OCI-LY1 (cell line): ENCODE data around the gene MUC6.

Experiments used
- H2AFZ ChIP-seq: fragments of 200-600 bp; sonication (generic), shearing (Covaris generic); 2 replicates; pipeline ENCODE4 v1.6.0; 2014; ENCODE audit warnings: antibody characterized with exemption, mild to moderate bottlenecking, low read length
- H3F3A ChIP-seq: fragments of 200-600 bp; sonication (generic), shearing (Covaris generic); 2 replicates; pipeline ENCODE4 v1.6.0; 2014; ENCODE audit warnings: mild to moderate bottlenecking, antibody characterized with exemption, low read length, moderate library complexity; ENCODE audit not compliant: insufficient read depth
- H3K27ac ChIP-seq: fragments of 200-600 bp; sonication (generic); 2 replicates; pipeline ENCODE4 v1.5.1; 2014; ENCODE audit warnings: low read length, mixed run types, mild to moderate bottlenecking, low read depth; ENCODE audit not compliant: poor library complexity, severe bottlenecking
- H3K27me3 ChIP-seq: fragments of 200-600 bp; sonication (generic); 2 replicates; pipeline ENCODE4 v1.6.0; 2014; ENCODE audit warnings: antibody characterized with exemption, mild to moderate bottlenecking, low read length, moderate library complexity; ENCODE audit not compliant: insufficient read depth
- H3K36me3 ChIP-seq: fragments of 200-600 bp; sonication (generic); 2 replicates; pipeline ENCODE4 v1.6.1; 2014; ENCODE audit warnings: mild to moderate bottlenecking, antibody characterized with exemption, low read length, moderate library complexity, mixed read lengths; ENCODE audit not compliant: insufficient read depth
- H3K4me1 ChIP-seq: fragments of 200-600 bp; sonication (generic); 2 replicates; pipeline ENCODE4 v1.5.1; 2014; ENCODE audit warnings: mild to moderate bottlenecking, low read length, moderate library complexity; ENCODE audit not compliant: insufficient read depth, severe bottlenecking
- H3K4me2 ChIP-seq: fragments of 200-600 bp; sonication (generic), shearing (Covaris generic); 2 replicates; pipeline ENCODE4 v1.6.1; 2014; ENCODE audit warnings: low read length
- H3K4me3 ChIP-seq: fragments of 200-600 bp; sonication (generic); 2 replicates; pipeline ENCODE4 v1.5.1; 2014; ENCODE audit warnings: low read length, low read depth, mild to moderate bottlenecking, mixed read lengths; ENCODE audit not compliant: poor library complexity, severe bottlenecking
- H3K79me2 ChIP-seq: fragments of 200-600 bp; shearing (Covaris generic); 2 replicates; pipeline ENCODE4 v1.6.1; 2016; ENCODE audit warnings: mixed run types, low read length, mixed read lengths; ENCODE audit not compliant: insufficient read depth
- H3K9ac ChIP-seq: fragments of 200-600 bp; sonication (generic), shearing (Covaris generic); 2 replicates; pipeline ENCODE4 v1.6.1; 2014; ENCODE audit warnings: mild to moderate bottlenecking, low read length, mixed read lengths
- H3K9me2 ChIP-seq: fragments of 200-600 bp; sonication (generic), shearing (Covaris generic); 2 replicates; pipeline ENCODE4 v1.6.1; 2014; ENCODE audit warnings: low read depth, mild to moderate bottlenecking, low read length, mixed read lengths
- H3K9me3 ChIP-seq: fragments of 200-600 bp; shearing (Covaris generic); 2 replicates; pipeline ENCODE4 v1.6.1; 2014; ENCODE audit warnings: low read length, mixed read lengths
- H4K20me1 ChIP-seq: fragments of 200-600 bp; sonication (generic), shearing (Covaris generic); 2 replicates; pipeline ENCODE4 v1.6.0; 2016; ENCODE audit warnings: mild to moderate bottlenecking, low read length; ENCODE audit not compliant: insufficient read depth
- EZH2 ChIP-seq: fragments of 200-600 bp; sonication (generic), shearing (Covaris generic); IDR thresholded peaks from 2 replicates; pipeline ENCODE4 v1.8.0; 2017; ENCODE audit warnings: borderline replicate concordance, mixed run types, mild to moderate bottlenecking, antibody characterized with exemption, low read length, moderate library complexity, mixed read lengths
- TF ChIP-seq, protein P1 (sequence below): fragments of 200-600 bp; sonication (generic), shearing (Covaris generic); IDR thresholded peaks from 2 replicates; pipeline ENCODE4 v1.5.1; 2017; ENCODE audit warnings: mild to moderate bottlenecking, antibody characterized with exemption, low read length, moderate library complexity, mixed read lengths

The MUC6 gene

DNA sequence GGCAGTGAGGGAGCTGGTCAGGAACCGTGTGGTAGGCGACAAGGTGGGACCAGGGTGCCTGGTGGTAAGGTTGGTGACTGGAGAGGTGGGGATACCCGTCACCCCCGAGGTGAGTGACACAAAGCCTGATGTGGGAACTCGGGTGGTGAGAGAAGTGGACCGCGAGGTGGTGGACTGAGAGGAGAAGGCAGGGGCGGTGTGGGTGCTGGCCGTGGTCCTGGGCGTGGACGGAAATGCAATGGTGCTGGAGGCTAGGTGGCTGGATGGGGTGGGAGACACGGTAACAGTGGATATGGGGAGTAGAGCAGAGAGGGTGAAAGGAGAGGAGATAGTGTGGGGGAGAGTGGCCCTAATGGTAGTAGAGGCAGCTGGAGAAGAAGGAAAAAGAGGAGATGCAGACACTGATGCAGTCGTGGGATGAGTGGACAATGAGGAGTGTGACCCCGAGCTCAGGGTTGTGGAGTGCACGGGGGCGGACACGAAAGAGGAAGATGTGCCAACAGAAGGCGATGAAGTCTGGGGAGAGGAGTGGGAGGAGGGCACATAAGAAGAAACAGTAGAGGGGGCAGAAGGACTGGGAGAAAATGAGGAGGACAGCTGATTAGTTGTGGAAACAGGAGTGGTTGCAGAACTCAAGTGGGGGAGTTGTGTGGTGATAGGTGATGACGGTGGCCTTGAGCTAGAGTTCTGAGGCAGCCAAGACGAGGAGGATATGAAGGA, 20.5 kb downstream of the MUC6 start:
- no peaks in the 10 kb centered on the region for H4K20me1 ChIP-seq
- H3F3A ChIP-seq, result no peaks in the 10 kb centered on the region
- H3K27me3 ChIP-seq, result no peaks in the 10 kb centered on the region
- H3K9me3 ChIP-seq, result no peaks in the 10 kb centered on the region
- H3K4me1 ChIP-seq, result no peaks in the 10 kb centered on the region
- H3K4me3 ChIP-seq, result no peak overlapping the region
- no peak overlapping the region for H2AFZ ChIP-seq
- H3K4me2 ChIP-seq, result no peak overlapping the region
- H3K9ac ChIP-seq, result no peak overlapping the region
- H3K79me2 ChIP-seq, result no peaks in the 10 kb centered on the region
- TF ChIP-seq EZH2, result no peak
- TF ChIP-seq, protein P1, sequence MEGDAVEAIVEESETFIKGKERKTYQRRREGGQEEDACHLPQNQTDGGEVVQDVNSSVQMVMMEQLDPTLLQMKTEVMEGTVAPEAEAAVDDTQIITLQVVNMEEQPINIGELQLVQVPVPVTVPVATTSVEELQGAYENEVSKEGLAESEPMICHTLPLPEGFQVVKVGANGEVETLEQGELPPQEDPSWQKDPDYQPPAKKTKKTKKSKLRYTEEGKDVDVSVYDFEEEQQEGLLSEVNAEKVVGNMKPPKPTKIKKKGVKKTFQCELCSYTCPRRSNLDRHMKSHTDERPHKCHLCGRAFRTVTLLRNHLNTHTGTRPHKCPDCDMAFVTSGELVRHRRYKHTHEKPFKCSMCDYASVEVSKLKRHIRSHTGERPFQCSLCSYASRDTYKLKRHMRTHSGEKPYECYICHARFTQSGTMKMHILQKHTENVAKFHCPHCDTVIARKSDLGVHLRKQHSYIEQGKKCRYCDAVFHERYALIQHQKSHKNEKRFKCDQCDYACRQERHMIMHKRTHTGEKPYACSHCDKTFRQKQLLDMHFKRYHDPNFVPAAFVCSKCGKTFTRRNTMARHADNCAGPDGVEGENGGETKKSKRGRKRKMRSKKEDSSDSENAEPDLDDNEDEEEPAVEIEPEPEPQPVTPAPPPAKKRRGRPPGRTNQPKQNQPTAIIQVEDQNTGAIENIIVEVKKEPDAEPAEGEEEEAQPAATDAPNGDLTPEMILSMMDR, result no peak
- peaks cover 13% of the 10 kb centered on the region for H3K36me3 ChIP-seq
- no peak overlapping the region for H3K27ac ChIP-seq
- no peaks in the 10 kb centered on the region for H3K9me2 ChIP-seq

DNA sequence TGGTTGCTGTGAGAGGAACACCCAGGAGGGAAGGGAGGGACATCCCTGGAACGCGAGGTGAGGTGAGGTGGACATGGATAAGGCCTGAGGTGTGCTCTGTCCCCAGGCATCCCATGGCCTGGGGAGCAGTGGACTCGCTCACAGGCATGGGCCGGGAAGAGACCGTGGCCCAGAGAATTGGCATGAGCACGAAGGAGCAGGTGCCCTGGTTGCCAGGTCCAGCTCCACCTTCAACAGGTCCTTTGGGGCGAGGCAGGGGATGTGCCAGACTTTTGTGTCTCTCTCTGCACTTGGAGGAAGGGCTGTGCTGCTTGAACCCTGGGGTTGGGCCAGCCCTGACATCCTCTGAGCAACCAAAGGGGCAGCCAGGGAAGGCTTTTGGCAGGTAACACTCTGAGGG, 21.5 kb downstream of the MUC6 start:
- Histone ChIP-seq H3K36me3 (peaks cover 21% of the 10 kb centered on the region), H3K4me1 (no peaks in the 10 kb centered on the region), H3K9me2 (no peaks in the 10 kb centered on the region), H4K20me1 (no peaks in the 10 kb centered on the region), H3K9ac (no peak overlapping the region), H3F3A (no peaks in the 10 kb centered on the region), H3K4me3 (no peak overlapping the region), H3K79me2 (no peaks in the 10 kb centered on the region), H2AFZ (no peak overlapping the region), H3K27me3 (no peaks in the 10 kb centered on the region), H3K27ac (no peak overlapping the region), H3K4me2 (no peak overlapping the region), H3K9me3 (no peaks in the 10 kb centered on the region)
- TF ChIP-seq EZH2, result no peak
- TF ChIP-seq, protein P1, result no peak

DNA sequence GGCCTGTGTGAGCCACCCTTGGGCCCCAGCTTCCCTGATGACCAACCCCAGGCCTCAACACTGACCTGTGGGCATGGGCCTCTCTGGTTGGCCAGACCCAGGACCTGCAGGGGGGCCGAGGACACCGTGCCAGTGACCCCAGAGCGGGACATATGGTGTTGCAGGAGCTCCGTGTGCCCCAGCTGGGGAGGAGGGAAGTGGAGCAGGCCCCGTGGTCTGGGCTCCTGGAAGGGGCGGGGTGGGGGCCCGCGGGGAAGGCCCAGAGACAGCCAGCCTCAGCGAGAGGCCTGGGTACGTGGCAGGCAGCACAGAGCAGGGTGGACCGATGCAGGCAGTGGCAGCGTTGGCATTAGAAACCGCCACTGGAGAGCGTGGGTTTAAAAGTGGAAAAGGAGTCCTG, 22.2 kb downstream of the MUC6 start:
- no peak overlapping the region for H3K4me2 ChIP-seq
- no peaks in the 10 kb centered on the region for H3K4me1 ChIP-seq
- H2AFZ ChIP-seq, result no peak overlapping the region
- H3K9ac ChIP-seq, result no peak overlapping the region
- no peak overlapping the region for H3K27ac ChIP-seq
- H3K9me3 ChIP-seq, result no peaks in the 10 kb centered on the region
- no peaks in the 10 kb centered on the region for H4K20me1 ChIP-seq
- H3K27me3 ChIP-seq, result no peaks in the 10 kb centered on the region
- H3F3A ChIP-seq, result no peaks in the 10 kb centered on the region
- H3K36me3 ChIP-seq, result peaks cover 29% of the 10 kb centered on the region
- H3K4me3 ChIP-seq, result no peak overlapping the region
- H3K79me2 ChIP-seq, result no peaks in the 10 kb centered on the region
- no peaks in the 10 kb centered on the region for H3K9me2 ChIP-seq
- TF ChIP-seq, protein P1, result no peak
- no peak for TF ChIP-seq EZH2
